Fibroblast of skin of abdomen (primary cell): ENCODE data around the gene OPN4. TPM values are rescaled to one million over a fixed set of nuclear protein-coding genes. Genes with fewer than 3 reads are reported as not detected.
"Not testable (repeated sequence)": the region's sequence is repeated elsewhere in the genome, so short reads cannot be mapped to it uniquely, and the experiment has no call there.

ENCODE experiments used
- DNase-seq: peaks from one replicate; pipeline ENCODE4 v3.0.0-alpha.2; 2013
- polyA plus RNA-seq, 2 experiments: library from polyadenylated mRNA; unstranded; fragments of 120-200 nt; gene quantifications; one replicate each; pipeline ENCODE4 v1.2.1, GENCODE V29; 2013; ENCODE audit not compliant: insufficient read length in 2 of 2

The OPN4 gene, protein sequence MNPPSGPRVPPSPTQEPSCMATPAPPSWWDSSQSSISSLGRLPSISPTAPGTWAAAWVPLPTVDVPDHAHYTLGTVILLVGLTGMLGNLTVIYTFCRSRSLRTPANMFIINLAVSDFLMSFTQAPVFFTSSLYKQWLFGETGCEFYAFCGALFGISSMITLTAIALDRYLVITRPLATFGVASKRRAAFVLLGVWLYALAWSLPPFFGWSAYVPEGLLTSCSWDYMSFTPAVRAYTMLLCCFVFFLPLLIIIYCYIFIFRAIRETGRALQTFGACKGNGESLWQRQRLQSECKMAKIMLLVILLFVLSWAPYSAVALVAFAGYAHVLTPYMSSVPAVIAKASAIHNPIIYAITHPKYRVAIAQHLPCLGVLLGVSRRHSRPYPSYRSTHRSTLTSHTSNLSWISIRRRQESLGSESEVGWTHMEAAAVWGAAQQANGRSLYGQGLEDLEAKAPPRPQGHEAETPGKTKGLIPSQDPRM
- not detected for polyA plus RNA-seq (2013, experiment 1 of 2; ENCODE audit: insufficient read length)
- not detected for polyA plus RNA-seq (2013, experiment 2 of 2; ENCODE audit: insufficient read length)

DNA sequence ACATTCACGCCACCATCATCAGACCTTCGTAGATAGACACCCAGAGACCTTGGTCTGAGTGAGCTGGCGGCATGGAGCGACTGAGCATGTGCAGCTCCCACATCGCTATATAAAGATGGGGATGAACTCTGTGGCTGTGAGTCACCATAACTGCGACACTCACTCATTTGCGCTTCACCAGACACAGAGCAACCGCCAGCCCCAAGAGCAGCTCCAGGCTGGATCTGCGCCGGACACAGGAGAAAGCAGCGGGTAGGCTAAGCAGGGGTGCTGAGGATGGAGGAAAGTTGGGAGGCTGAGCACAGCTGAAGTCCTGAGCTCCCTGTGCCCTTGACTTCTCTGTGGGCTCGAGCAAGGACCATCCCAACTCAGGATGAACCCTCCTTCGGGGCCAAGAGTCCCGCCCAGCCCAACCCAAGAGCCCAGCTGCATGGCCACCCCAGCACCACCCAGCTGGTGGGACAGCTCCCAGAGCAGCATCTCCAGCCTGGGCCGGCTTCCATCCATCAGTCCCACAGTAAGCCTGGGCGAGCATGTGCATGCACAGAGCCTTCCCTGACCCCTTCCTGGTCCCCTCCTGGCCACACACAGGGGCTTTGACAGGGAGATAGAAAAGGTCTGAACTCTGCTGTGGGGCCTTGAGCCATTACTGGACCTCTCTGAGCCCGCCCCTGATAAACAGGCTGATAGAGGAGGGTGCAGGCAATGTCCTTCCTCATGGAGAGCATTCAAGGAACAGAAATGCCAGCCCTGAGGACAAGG lies at the start of gene OPN4:
OPN4 (plus strand) TSS at position 137 of the 762 bp plus-strand sequence; CDS start at position 374, 237 bp downstream.
- DNase-seq: peak; percentile 30

DNA sequence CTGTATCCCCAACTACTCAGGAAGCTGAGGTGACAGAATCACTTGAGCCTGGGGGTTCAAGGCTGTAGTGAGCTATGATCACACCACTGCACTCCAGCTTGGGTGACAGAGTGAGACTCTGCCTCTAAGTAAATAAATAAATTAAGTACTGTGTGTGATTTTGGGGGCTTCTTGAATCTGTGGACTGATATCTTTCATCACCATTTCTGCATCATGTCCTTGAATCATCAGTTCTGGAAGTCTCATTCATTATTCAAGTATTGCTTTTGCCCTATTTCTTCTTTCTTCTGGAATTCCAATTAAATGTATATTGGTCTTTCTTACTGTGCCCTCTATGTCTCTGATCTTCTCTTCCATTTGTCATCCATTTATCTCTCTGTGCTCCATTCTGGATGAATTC lies 46.7 kb upstream of the OPN4 start:
- no peak for DNase-seq

DNA sequence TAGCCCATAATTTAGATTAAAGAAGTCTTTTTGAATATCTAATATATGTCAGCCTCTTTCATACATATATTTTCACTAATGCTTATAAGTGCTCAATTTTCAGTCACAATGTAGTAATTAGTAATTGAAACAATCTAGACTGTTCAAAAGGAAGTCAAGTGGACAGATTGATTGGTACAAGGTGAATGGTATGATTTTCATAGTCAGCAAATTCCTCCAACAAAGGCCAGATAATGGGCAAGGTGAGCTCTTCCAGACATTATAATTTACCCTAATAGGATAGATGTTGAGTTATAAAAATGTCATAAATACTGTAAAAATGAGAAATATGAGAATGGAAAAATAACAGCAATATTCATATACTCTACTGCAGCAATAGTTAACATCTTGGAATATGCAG lies 44.4 kb upstream of the OPN4 start:
- no peak for DNase-seq

- DNase-seq: no peak
These were observed 43.0 kb upstream of the OPN4 start for GRCh38 chr10:86611386-86611785.

GRCh38 chr10:86613096-86613495 lies 41.3 kb upstream of the OPN4 start:
- DNase-seq: no peak

GRCh38 chr10:86613905-86614304 lies 40.4 kb upstream of the OPN4 start:
- DNase-seq: no peak

DNA sequence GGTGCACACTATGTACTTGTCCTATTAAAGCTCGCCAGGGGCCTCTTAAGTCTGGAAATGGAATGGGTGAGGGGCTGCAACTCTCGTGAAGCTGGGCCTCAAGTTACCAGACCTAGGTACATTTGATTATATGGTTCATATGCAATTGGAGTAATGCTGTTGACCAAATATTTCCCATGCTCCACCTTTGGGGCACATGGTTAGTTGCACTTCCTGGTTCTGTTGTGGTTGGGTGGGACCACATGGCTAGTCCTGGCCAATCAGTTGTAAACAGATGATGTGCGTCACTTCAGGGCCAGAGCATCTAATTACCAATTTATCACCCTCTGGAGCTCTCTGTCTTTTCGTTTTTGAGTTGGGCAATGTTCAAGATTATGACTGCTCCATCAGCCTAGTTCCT lies 39.5 kb upstream of the OPN4 start:
- no peak for DNase-seq

DNA sequence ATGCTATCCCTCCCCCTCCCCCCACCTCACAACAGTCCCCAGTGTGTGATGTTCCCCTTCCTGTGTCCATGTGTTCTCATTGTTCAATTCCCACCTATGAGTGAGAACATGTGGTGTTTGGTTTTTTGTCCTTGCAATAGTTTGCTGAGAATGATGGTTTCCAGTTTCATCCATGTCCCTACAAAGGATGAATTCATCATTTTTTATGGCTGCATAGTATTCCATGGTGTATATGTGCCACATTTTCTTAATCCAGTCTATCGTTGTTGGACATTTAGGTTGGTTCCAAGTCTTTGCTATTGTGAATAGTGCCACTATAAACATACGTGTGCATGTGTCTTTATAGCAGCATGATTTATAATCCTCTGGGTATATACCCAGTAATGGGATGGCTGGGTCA lies 37.1 kb upstream of the OPN4 start:
- not testable (repeated sequence) for DNase-seq

DNA sequence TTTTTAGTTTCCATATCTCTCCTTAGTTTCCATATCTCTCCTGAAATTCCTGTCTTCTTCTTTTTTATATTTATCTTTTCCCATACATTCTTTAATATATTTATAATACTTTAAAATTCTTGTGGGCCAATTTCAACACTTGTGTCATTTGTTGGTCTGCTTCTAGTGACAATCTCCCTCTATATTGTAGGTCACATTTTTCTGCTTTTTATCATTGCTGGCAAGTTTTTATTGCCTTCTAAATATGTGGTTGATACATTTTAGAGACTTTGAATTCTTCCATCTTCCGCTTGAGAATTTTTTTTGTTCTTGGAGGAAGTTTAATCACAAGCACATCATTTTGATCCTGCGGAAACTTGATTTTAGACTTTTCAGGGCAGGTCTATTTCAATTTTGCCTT lies 26.0 kb upstream of the OPN4 start:
- no peak for DNase-seq

DNA sequence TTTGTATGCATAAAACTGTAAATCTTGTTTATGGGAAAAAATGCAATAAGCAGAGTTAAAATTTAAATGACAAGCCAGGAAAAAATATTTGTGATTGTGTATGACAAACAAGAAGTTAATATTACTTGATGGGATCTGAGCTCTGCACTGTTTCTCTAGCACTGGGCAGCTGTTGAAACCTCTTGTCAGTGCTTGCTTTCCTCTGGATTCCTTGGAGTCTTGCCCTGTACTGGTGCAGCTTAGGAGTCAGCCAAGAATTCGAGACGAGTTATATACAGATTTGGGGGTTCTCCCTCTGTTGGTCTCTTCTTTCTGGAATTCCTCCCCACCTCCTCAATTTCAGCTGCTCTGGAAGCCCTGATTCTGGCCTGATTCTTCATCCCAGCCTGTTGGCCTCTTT lies 24.3 kb upstream of the OPN4 start:
- DNase-seq: peak; percentile 14

DNA sequence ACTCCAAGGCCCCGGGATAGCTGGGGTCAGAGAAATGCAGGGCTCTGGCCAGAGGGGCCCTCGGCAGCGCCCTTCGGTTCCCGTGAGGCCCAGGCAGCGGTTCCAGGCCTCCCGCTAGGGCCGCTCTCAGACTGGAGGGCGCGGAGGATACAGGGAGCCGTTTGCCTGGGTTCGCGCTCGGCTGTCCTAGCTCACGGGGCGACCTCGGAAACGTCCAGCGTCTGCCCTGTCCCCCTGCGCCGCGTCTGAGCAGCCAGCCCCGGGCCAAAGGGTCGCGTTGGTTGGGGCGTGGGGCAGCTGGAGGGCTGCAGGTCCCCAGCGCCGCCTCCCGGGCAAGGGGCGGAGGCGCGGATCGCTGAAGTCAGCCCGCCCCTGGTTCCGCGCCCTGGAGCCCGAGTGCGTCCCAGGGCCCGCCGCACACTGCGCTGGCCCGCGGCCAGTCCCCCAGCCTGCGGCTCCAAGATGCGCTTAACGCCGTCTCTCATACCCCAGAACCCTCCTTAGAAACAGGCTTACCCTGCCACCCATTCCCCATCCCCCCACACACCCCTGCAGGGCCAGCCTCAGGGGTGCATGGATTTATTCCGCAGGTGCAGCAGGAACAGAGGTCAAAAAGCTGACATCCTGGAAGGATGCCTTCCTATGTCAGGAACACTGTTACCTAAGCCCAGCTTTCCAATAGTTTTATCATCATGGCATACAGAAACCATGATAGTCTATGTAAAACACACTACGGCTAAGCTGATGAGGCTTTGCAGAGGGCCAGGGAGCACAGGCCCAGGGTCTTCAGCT lies 22.1 kb upstream of the OPN4 start:
- DNase-seq: peak; percentile 18

GRCh38 chr10:86632951-86633350 lies 21.4 kb upstream of the OPN4 start:
- DNase-seq: no peak

GRCh38 chr10:86635402-86635801 lies 18.9 kb upstream of the OPN4 start:
- peak; percentile 92 for DNase-seq

DNA sequence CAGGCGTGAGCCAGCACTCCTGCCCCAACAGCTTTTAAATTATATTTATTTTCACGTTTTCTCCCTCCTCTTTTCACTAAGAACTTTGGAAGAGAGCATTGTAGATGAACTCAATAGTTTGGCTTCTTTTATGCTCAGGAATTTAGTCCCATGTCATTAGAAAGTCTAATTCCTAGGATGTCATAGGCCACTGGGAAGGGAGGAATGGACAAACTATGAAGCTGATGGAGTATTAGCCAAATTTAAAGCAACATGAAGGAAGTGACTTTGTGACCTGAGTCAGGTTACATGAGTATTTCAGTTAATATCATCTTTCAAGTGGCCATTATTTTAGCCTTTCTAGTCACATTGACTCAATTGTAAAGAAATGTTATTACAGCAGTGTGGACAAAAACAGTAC lies 18.0 kb upstream of the OPN4 start:
- DNase-seq: no peak

- DNase-seq: no peak
These were observed 12.3 kb upstream of the OPN4 start for GRCh38 chr10:86642021-86642420.

DNA sequence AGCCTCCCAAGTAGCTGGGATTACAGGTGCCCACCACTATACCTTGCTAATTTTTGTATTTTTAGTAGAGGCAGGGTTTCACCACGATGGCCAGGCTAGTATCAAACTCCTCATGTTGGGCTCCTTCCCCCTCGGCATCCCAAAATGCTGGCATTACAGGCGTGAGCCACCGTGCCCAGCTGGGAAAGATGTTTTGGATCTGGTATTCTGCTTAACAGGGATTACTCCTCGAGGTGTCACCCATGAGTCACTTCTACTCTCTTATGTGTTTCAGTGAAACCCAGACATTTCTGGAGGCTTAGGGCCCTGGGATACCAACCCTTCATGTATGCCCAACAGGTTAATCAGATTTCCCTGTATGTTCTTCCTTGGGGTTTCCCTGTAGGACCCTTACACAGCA lies 11.8 kb upstream of the OPN4 start:
- DNase-seq: peak; percentile 45

- peak; percentile 60 for DNase-seq
These were observed 10.1 kb upstream of the OPN4 start for GRCh38 chr10:86644152-86644793.

- DNase-seq: no peak
These were observed 9.4 kb upstream of the OPN4 start for GRCh38 chr10:86644794-86645445.

GRCh38 chr10:86645621-86646165 lies 8.7 kb upstream of the OPN4 start:
- not testable (repeated sequence) for DNase-seq

DNA sequence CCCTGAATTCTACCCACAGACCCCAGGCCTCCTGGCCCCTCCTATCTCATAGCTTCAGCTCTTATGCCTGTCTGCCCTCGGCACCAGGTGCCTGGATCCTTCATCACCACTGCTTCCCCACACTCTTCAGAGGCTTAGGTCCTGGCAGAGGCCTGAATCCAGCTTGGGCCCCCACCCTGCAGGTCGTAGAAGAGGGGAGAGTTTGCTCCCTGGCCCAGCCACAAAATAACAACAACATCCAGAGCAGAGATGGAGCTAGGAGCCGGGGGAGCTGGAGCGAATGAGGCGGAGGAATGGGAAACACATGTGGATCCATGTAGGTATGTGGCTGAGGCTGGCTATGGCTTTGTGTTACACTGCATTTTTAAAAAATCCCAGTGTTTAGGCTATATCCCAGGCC lies 7.8 kb upstream of the OPN4 start:
- DNase-seq: no peak

- no peak for DNase-seq
These were observed 7.4 kb upstream of the OPN4 start for GRCh38 chr10:86646933-86647332.
